Immature natural killer cell (primary cell): ENCODE results near the gene PODXL. TPM values are rescaled to one million over a fixed set of nuclear protein-coding genes. Genes with fewer than 3 reads are reported as not detected.

Source experiments
- DNase-seq, 3 donors: peaks; one replicate each; pipeline ENCODE4 v3.0.0; 2022; ENCODE audit warnings: mixed read lengths in 1 of 3
- H3K27ac Mint-ChIP-seq, 6 donors: one replicate each; pipeline ENCODE4 v1.8.0; 2020; ENCODE audit warnings: mixed read lengths in 6 of 6, mild to moderate bottlenecking in 5 of 6, inconsistent platforms in 4 of 6, moderate library complexity in 3 of 6
- H3K27me3 Mint-ChIP-seq, 3 donors: one replicate each; pipeline ENCODE4 v1.8.0; 2020 to 2021; ENCODE audit warnings: low read depth in 3 of 3, mild to moderate bottlenecking in 3 of 3, mixed read lengths in 3 of 3, moderate library complexity in 3 of 3, inconsistent platforms in 1 of 3
- H3K36me3 Mint-ChIP-seq, 3 donors: one replicate each; pipeline ENCODE4 v1.8.0; 2020; ENCODE audit warnings: mixed read lengths in 3 of 3, inconsistent platforms in 2 of 3, mild to moderate bottlenecking in 2 of 3
- H3K4me1 Mint-ChIP-seq, 2 donors: one replicate each; pipeline ENCODE4 v1.8.0; 2020; ENCODE audit warnings: inconsistent platforms in 2 of 2, mild to moderate bottlenecking in 2 of 2, mixed read lengths in 2 of 2, moderate library complexity in 1 of 2
- H3K4me3 Mint-ChIP-seq, 5 donors: one replicate each; pipeline ENCODE4 v1.8.0; 2020; ENCODE audit warnings: mild to moderate bottlenecking in 5 of 5, mixed read lengths in 5 of 5, inconsistent platforms in 3 of 5, moderate library complexity in 3 of 5
- H3K9me3 Mint-ChIP-seq, 6 donors: one replicate each; pipeline ENCODE4 v1.8.0; 2020; ENCODE audit warnings: mild to moderate bottlenecking in 6 of 6, mixed read lengths in 6 of 6, inconsistent platforms in 4 of 6, moderate library complexity in 3 of 6
- polyA plus RNA-seq, 3 donors: library from polyadenylated mRNA; unstranded; fragments of 300-500 nt; fragmentation: Illumina TruSeq; gene quantifications; one replicate each; pipeline ENCODE4 v1.2.3, GENCODE V29; 2021

The PODXL gene
- polyA plus RNA-seq, 3 donors from 2014 or later = 0.10 to 0.56 TPM; not detected in 1

- peaks cover 0 to 2% (median 0%) of the 10 kb centered on the region in 3 donors for H3K27me3 Mint-ChIP-seq
- peaks cover 0 to 4% of the 10 kb centered on the region in 2 donors for H3K4me1 Mint-ChIP-seq
- H3K36me3 Mint-ChIP-seq = peaks cover 0 to 6% (median 0%) of the 10 kb centered on the region in 3 donors
- H3K4me3 Mint-ChIP-seq = no peak overlapping the region
- no peaks in the 10 kb centered on the region for H3K9me3 Mint-ChIP-seq
- H3K27ac Mint-ChIP-seq = no peak overlapping the region
- no peak for DNase-seq
Measured at GRCh38 chr7:131495669-131496498, 60.5 kb downstream of the PODXL start.

- H3K9me3 Mint-ChIP-seq = no peaks in the 10 kb centered on the region
- peaks cover 0 to 9% (median 4%) of the 10 kb centered on the region in 3 donors for H3K36me3 Mint-ChIP-seq
- H3K27me3 Mint-ChIP-seq = peaks cover 0 to 2% (median 0%) of the 10 kb centered on the region in 3 donors
- H3K4me1 Mint-ChIP-seq = no peaks in the 10 kb centered on the region
- DNase-seq = no peak
- H3K4me3 Mint-ChIP-seq = no peak overlapping the region
- H3K27ac Mint-ChIP-seq = no peak overlapping the region
Measured at GRCh38 chr7:131494182-131494581, 62.2 kb downstream of the PODXL start.

GRCh38 chr7:131493581-131493980 lies 62.8 kb downstream of the PODXL start:
- peaks cover 0 to 2% (median 0%) of the 10 kb centered on the region in 3 donors for H3K27me3 Mint-ChIP-seq
- DNase-seq = no peak
- no peaks in the 10 kb centered on the region for H3K4me1 Mint-ChIP-seq
- H3K4me3 Mint-ChIP-seq = no peak overlapping the region
- H3K9me3 Mint-ChIP-seq = no peaks in the 10 kb centered on the region
- H3K36me3 Mint-ChIP-seq = peaks cover 0 to 9% (median 4%) of the 10 kb centered on the region in 3 donors
- H3K27ac Mint-ChIP-seq = no peak overlapping the region

- peaks cover 0 to 2% (median 0%) of the 10 kb centered on the region in 3 donors for H3K27me3 Mint-ChIP-seq
Measured at GRCh38 chr7:131493081-131493480, 63.3 kb downstream of the PODXL start.

GRCh38 chr7:131489881-131490280 lies 66.5 kb downstream of the PODXL start:
- Mint-ChIP-seq H3K4me3 (no peak overlapping the region), H3K27ac (no peak overlapping the region), H3K4me1 (no peaks in the 10 kb centered on the region), H3K27me3 (no peaks in the 10 kb centered on the region), H3K9me3 (no peaks in the 10 kb centered on the region), H3K36me3 (peaks cover 7 to 14% (median 10%) of the 10 kb centered on the region in 3 donors)
- no peak for DNase-seq

More at GRCh38 chr7:131493081-131493480, 63.3 kb downstream of the PODXL start:
- Mint-ChIP-seq H3K27ac (no peak overlapping the region), H3K36me3 (peaks cover 2 to 9% (median 5%) of the 10 kb centered on the region in 3 donors), H3K4me3 (no peak overlapping the region), H3K9me3 (no peaks in the 10 kb centered on the region), H3K4me1 (no peaks in the 10 kb centered on the region)
- DNase-seq = no peak

- no peak for DNase-seq
- Mint-ChIP-seq H3K9me3 (no peaks in the 10 kb centered on the region), H3K27ac (no peak overlapping the region), H3K27me3 (no peaks in the 10 kb centered on the region), H3K4me1 (no peaks in the 10 kb centered on the region), H3K4me3 (no peak overlapping the region), H3K36me3 (peaks cover 7 to 15% (median 10%) of the 10 kb centered on the region in 3 donors)
Measured at GRCh38 chr7:131489196-131489595, 67.2 kb downstream of the PODXL start.

GRCh38 chr7:131488361-131488760 lies 68.1 kb downstream of the PODXL start:
- Mint-ChIP-seq H3K27ac (peak overlapping the region in 1 of 6 donors; percentile 32), H3K4me1 (no peaks in the 10 kb centered on the region), H3K4me3 (no peak overlapping the region), H3K9me3 (no peaks in the 10 kb centered on the region), H3K36me3 (peaks cover 7 to 18% (median 10%) of the 10 kb centered on the region in 3 donors), H3K27me3 (no peaks in the 10 kb centered on the region)
- no peak for DNase-seq

GRCh38 chr7:131487217-131487616 lies 69.2 kb downstream of the PODXL start:
- H3K27me3 Mint-ChIP-seq = no peaks in the 10 kb centered on the region
- DNase-seq = no peak
- H3K4me1 Mint-ChIP-seq = no peaks in the 10 kb centered on the region
- no peak overlapping the region for H3K4me3 Mint-ChIP-seq
- H3K36me3 Mint-ChIP-seq = peaks cover 7 to 18% (median 10%) of the 10 kb centered on the region in 3 donors
- peak overlapping the region in 1 of 6 donors; percentile 9 for H3K27ac Mint-ChIP-seq
- H3K9me3 Mint-ChIP-seq = no peaks in the 10 kb centered on the region

- Mint-ChIP-seq H3K4me3 (no peak overlapping the region), H3K27me3 (no peaks in the 10 kb centered on the region), H3K27ac (no peak overlapping the region), H3K36me3 (peaks cover 7 to 18% (median 10%) of the 10 kb centered on the region in 3 donors), H3K9me3 (no peaks in the 10 kb centered on the region), H3K4me1 (no peaks in the 10 kb centered on the region)
- DNase-seq = no peak
Measured at GRCh38 chr7:131486346-131486745, 70.1 kb downstream of the PODXL start.

- Mint-ChIP-seq H3K36me3 (peaks cover 4 to 21% (median 7%) of the 10 kb centered on the region in 3 donors), H3K9me3 (no peaks in the 10 kb centered on the region), H3K27ac (no peak overlapping the region), H3K4me3 (no peak overlapping the region), H3K27me3 (no peaks in the 10 kb centered on the region), H3K4me1 (no peaks in the 10 kb centered on the region)
- no peak for DNase-seq
Measured at GRCh38 chr7:131483586-131483985, 72.8 kb downstream of the PODXL start.

- no peak for DNase-seq
- H3K4me3 Mint-ChIP-seq = no peak overlapping the region
- H3K9me3 Mint-ChIP-seq = no peaks in the 10 kb centered on the region
- H3K36me3 Mint-ChIP-seq = peaks cover 0 to 18% (median 7%) of the 10 kb centered on the region in 3 donors
- no peaks in the 10 kb centered on the region for H3K4me1 Mint-ChIP-seq
- no peaks in the 10 kb centered on the region for H3K27me3 Mint-ChIP-seq
- H3K27ac Mint-ChIP-seq = no peak overlapping the region
Measured at GRCh38 chr7:131482800-131483199, 73.6 kb downstream of the PODXL start.

- Mint-ChIP-seq H3K36me3 (peaks cover 0 to 11% (median 8%) of the 10 kb centered on the region in 3 donors), H3K4me1 (no peaks in the 10 kb centered on the region), H3K4me3 (no peak overlapping the region), H3K9me3 (no peaks in the 10 kb centered on the region), H3K27ac (no peak overlapping the region), H3K27me3 (peaks cover 0 to 2% (median 0%) of the 10 kb centered on the region in 3 donors)
- DNase-seq = no peak
Measured at GRCh38 chr7:131480384-131481315, 75.8 kb downstream of the PODXL start.

- H3K27ac Mint-ChIP-seq = peak overlapping the region in 2 of 6 donors; percentile 12 to 16
- H3K36me3 Mint-ChIP-seq = peaks cover 16 to 23% (median 18%) of the 10 kb centered on the region in 3 donors
- H3K9me3 Mint-ChIP-seq = peaks cover 0 to 1% (median 0%) of the 10 kb centered on the region in 6 donors
Measured at GRCh38 chr7:131476740-131477139, 79.7 kb downstream of the PODXL start.

More at GRCh38 chr7:131476740-131477139, 79.7 kb downstream of the PODXL start:
- Mint-ChIP-seq H3K27me3 (peaks cover 0 to 2% (median 1%) of the 10 kb centered on the region in 3 donors), H3K4me3 (no peak overlapping the region), H3K4me1 (no peaks in the 10 kb centered on the region)
- no peak for DNase-seq
